GM12878 (cell line): ENCODE data around the gene DLAT. TPM values are rescaled to one million over a fixed set of nuclear protein-coding genes. Genes with fewer than 3 reads are reported as not detected.

Experiments used
- ATAC-seq: fragments of 200-7000 bp; cut with Tn5 transposase; 3 replicates; pipeline ENCODE4 v1.9.1; 2020; ENCODE audit warnings: mild to moderate bottlenecking, moderate library complexity
- BruUV-seq: library from RNA; stranded (reverse); fragments of 400-500 nt; replicated peaks from 2 replicates; lab custom pipeline; 2021; lab: Mats Ljungman, UMichigan
- CTCF ChIA-PET: fragments of 300-600 bp; sonication (Branson Sonifier 250); formaldehyde crosslinking; extraction: SDS; loops from one replicate; lab custom pipeline; 2021; ENCODE audit warnings: inconsistent platforms; lab: Yijun Ruan, JAX
- POLR2A ChIA-PET: fragments of 350-600 bp; formaldehyde crosslinking; extraction: SDS; loops from one replicate; lab custom pipeline; 2021; ENCODE audit warnings: inconsistent platforms; lab: Charles Lee
- RAD21 ChIA-PET: fragments of 300-600 bp; sonication (Branson Sonifier 250); formaldehyde crosslinking; loops from one replicate; lab custom pipeline; 2023; ENCODE audit warnings: antibody characterized with exemption; ENCODE audit not compliant: unreplicated experiment; lab: Charles Lee
- SMC1A ChIA-PET: fragments of 300-600 bp; sonication (Branson Sonifier 250); formaldehyde crosslinking; loops from one replicate; lab custom pipeline; 2023; ENCODE audit not compliant: unreplicated experiment, uncharacterized antibody; lab: Charles Lee
- DNase-seq: peaks from one replicate; pipeline ENCODE4 v3.0.0-alpha.2; 2011; ENCODE audit warnings: low read depth, low spot score
- FAIRE-seq: peaks from 3 replicates; lab custom pipeline; 2011; peaks lifted over from hg19 to GRCh38; lab: Jason Lieb, UNC
- H2AFZ ChIP-seq: 2 replicates; pipeline ENCODE4 v1.6.0; 2011; ENCODE audit warnings: low read depth, low read length, control low read depth; ENCODE audit not compliant: control insufficient read depth
- H3K27ac ChIP-seq: 2 replicates; pipeline ENCODE4 v1.5.1; 2011; ENCODE audit warnings: control low read depth; ENCODE audit not compliant: control insufficient read depth, insufficient read depth
- H3K27me3 ChIP-seq, 2 experiments: replicated peaks in 1 of 2; 2 replicates each; pipeline versions ENCODE4 v1.6.0 to v1.6.1; 2011; ENCODE audit warnings: low read length in 1 of 2; ENCODE audit not compliant: control insufficient read depth in 2 of 2, insufficient read depth in 2 of 2
- H3K36me3 ChIP-seq, 2 experiments: 2 replicates each; pipeline ENCODE4 v1.5.1; 2011; ENCODE audit warnings: low read length in 1 of 2; ENCODE audit not compliant: control insufficient read depth in 2 of 2, insufficient read depth in 2 of 2
- H3K4me1 ChIP-seq: 2 replicates; pipeline ENCODE4 v1.6.1; 2011; ENCODE audit warnings: mild to moderate bottlenecking, low read length, moderate library complexity, mixed read lengths; ENCODE audit not compliant: control insufficient read depth, insufficient read depth
- H3K4me2 ChIP-seq: 2 replicates; pipeline ENCODE4 v1.6.0; 2011; ENCODE audit warnings: control low read depth; ENCODE audit not compliant: control insufficient read depth, insufficient read depth
- H3K4me3 ChIP-seq: fragments of 200-600 bp; sonication (generic); 2 replicates; pipeline ENCODE4 v1.5.1; 2016
- H3K79me2 ChIP-seq: 2 replicates; pipeline ENCODE4 v1.6.0; 2011; ENCODE audit warnings: low read length; ENCODE audit not compliant: control insufficient read depth, insufficient read depth
- H3K9ac ChIP-seq: 2 replicates; pipeline ENCODE4 v1.8.0; 2011; ENCODE audit warnings: low read length, control low read depth, mixed read lengths; ENCODE audit not compliant: control insufficient read depth, insufficient read depth
- H3K9me3 ChIP-seq: replicated peaks from 3 replicates; pipeline ENCODE4 v1.5.1; 2011; ENCODE audit warnings: mild to moderate bottlenecking, low read length; ENCODE audit not compliant: control insufficient read depth, insufficient read depth
- H4K20me1 ChIP-seq: 2 replicates; pipeline ENCODE4 v1.6.0; 2011; ENCODE audit not compliant: control insufficient read depth, insufficient read depth
- ATF7 ChIP-seq: fragments of 450-650 bp; IDR thresholded peaks from 2 replicates; pipeline ENCODE4 v1.6.1; 2016; ENCODE audit warnings: low read depth, mild to moderate bottlenecking
- HCFC1 ChIP-seq: fragments of 150-350 bp; IDR thresholded peaks from 2 replicates; pipeline ENCODE4 v1.6.1; 2014; ENCODE audit warnings: low read length
- HDGF ChIP-seq: fragments of 450-650 bp; IDR thresholded peaks from 2 replicates; pipeline ENCODE4 v1.6.1; 2016; ENCODE audit warnings: antibody characterized with exemption
- JUND ChIP-seq: IDR thresholded peaks from 2 replicates; pipeline ENCODE4 v1.6.1; 2012; ENCODE audit warnings: low read depth, mild to moderate bottlenecking, low read length, improper control_type of control experiment, moderate library complexity
- MEF2B ChIP-seq: fragments of 450-650 bp; IDR thresholded peaks from 2 replicates; pipeline ENCODE4 v1.6.1; 2018; ENCODE audit warnings: mild to moderate bottlenecking, moderate library complexity; ENCODE audit not compliant: partially characterized antibody, poor library complexity, severe bottlenecking
- NBN ChIP-seq: fragments of 450-650 bp; IDR thresholded peaks from 2 replicates; pipeline ENCODE4 v1.6.1; 2016
- NFXL1 ChIP-seq: fragments of 450-650 bp; IDR thresholded peaks from 2 replicates; pipeline ENCODE4 v1.6.1; 2017; ENCODE audit warnings: antibody characterized with exemption, mild to moderate bottlenecking, borderline replicate concordance
- NFYB ChIP-seq: IDR thresholded peaks from 2 replicates; pipeline ENCODE4 v1.6.1; 2011; ENCODE audit warnings: low read depth, mild to moderate bottlenecking, low read length, improper control_type of control experiment, moderate library complexity; ENCODE audit not compliant: insufficient read depth
- PKNOX1 ChIP-seq: fragments of 450-650 bp; IDR thresholded peaks from 2 replicates; pipeline ENCODE4 v1.6.1; 2016; ENCODE audit warnings: mild to moderate bottlenecking
- POLR2AphosphoS2 ChIP-seq: IDR thresholded peaks from 2 replicates; pipeline ENCODE4 v1.6.1; 2011; ENCODE audit warnings: low read depth, mild to moderate bottlenecking, low read length, improper control_type of control experiment, moderate library complexity
- STAT1 ChIP-seq: fragments of 450-650 bp; conservative IDR thresholded peaks from 2 replicates; pipeline ENCODE4 v1.6.1; 2014; ENCODE audit warnings: antibody characterized with exemption, mild to moderate bottlenecking
- TAF1 ChIP-seq: IDR thresholded peaks from 2 replicates; pipeline ENCODE4 v1.6.1; 2011; ENCODE audit warnings: mild to moderate bottlenecking, low read depth, low read length, borderline replicate concordance
- USF2 ChIP-seq: IDR thresholded peaks from 2 replicates; pipeline ENCODE4 v1.6.1; 2011; ENCODE audit warnings: low read depth, low read length, improper control_type of control experiment, borderline replicate concordance
- WGBS: methylation state at CpG from one replicate; pipeline ENCODE4 v1.1.6; 2016; ENCODE audit warnings: low lambda C conversion rate; ENCODE audit not compliant: insufficient replicate concordance, insufficient coverage; ENCODE audit errors: missing lambda C conversion rate; 5-methylcytosine and 5-hydroxymethylcytosine counted together
- in situ Hi-C: fragments of 300-500 bp; cut with MboI; formaldehyde crosslinking; loops from 9 replicates; pipeline ENCODE4 v1.14.3; 2018; ENCODE audit warnings: mixed read lengths
- intact Hi-C: fragments of 100-400 bp; cut with micrococcal nuclease; formaldehyde crosslinking; loops from one replicate; pipeline ENCODE4 v1.14.2; 2022; ENCODE audit not compliant: unreplicated experiment
- polyA plus RNA-seq, 11 experiments: library from polyadenylated mRNA; depleted of rRNA in 4 of 11; unstranded in 6 of 11; stranded (reverse) in 5 of 11; fragments of >200 nt; fragmentation: Nextera tagmentation in 4 of 11; fragmentation: Illumina TruSeq in 1 of 11; extraction: Ambion mirVana in 4 of 11; extraction: Trizol in 1 of 11; gene quantifications; 1 replicate in 1 of 11; 2 replicates in 10 of 11; pipeline versions ENCODE4 v1.2.1 to v1.2.3, GENCODE V29; 2011 to 2016; ENCODE audit warnings: inconsistent platforms in 2 of 11, missing spikeins in 2 of 11, low read depth in 1 of 11
- total RNA-seq, 4 experiments: library from RNA; depleted of rRNA in 3 of 4; stranded (reverse); fragments of >200 nt in 3 of 4; fragmentation: Illumina TruSeq in 1 of 4; extraction: Trizol in 1 of 4; gene quantifications; 2 replicates each; pipeline versions ENCODE4 v1.2.1 to v1.2.3, GENCODE V29; 2013 to 2021
- TF ChIP-seq, protein P1 (sequence below): fragments of 450-650 bp; IDR thresholded peaks from 2 replicates; pipeline ENCODE4 v1.6.1; 2016; ENCODE audit warnings: mild to moderate bottlenecking
- TF ChIP-seq, protein P2 (sequence below): fragments of 150-350 bp; IDR thresholded peaks from 2 replicates; pipeline ENCODE4 v1.6.1; 2014; ENCODE audit warnings: mild to moderate bottlenecking, low read depth, low read length
- TF ChIP-seq, protein P3 (sequence below): IDR thresholded peaks from 2 replicates; pipeline ENCODE4 v1.6.1; 2012; ENCODE audit warnings: low read length, inconsistent platforms

The DLAT gene
- total and polyA plus RNA-seq, 10 of the 15 experiments (the other 5 are each of a cell fraction or from before 2014, with no cell fraction given), result 16.5 to 79.9 (median 43.8) TPM

DNA sequence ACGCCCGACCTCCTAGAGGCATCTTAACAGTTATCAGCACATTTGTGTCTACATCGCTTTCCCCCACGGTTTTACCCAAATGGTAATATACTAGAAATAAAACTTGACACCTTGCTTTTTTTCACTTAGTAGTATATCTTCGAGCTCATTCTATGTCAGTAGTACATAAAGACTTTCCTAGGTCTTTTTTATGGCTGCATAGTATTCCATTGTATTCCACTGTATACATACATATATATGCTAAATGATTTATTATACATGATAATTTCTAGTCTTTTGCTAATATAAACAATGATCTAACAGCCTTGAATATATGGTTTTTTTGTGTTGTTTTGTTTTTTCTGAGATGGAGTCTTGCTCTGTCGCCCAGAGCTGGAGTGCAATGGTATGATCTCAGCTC is 34.8 kb upstream of the DLAT start:
- BruUV-seq, result no TSS peak
- CTCF ChIA-PET, result interaction anchor here (0.7 to 1.1 kb wide), 3 partner anchors 57 to 1623 kb away, joined by 3 to 6 read pairs (median 4); no protein-coding TSS in a partner anchor
- Histone ChIP-seq H3K9ac (no peak overlapping the region), H2AFZ (no peak overlapping the region), H3K4me2 (no peak overlapping the region), H3K27me3 (no peaks in the 10 kb centered on the region), H3K9me3 (no peaks in the 10 kb centered on the region), H4K20me1 (no peaks in the 10 kb centered on the region), H3K79me2 (no peaks in the 10 kb centered on the region), H3K27ac (no peak overlapping the region), H3K4me1 (no peaks in the 10 kb centered on the region), H3K36me3 (no peaks in the 10 kb centered on the region), H3K4me3 (no peak overlapping the region)
- RAD21 ChIA-PET, result no interaction called here
- ATAC-seq (no peak), DNase-seq (no peak), FAIRE-seq (no peak)
- 80% methylated on average over 6 of the region's 6 CpGs for WGBS
- POLR2A ChIA-PET, result no interaction called here
- intact Hi-C loops, result no loop called here
- in situ Hi-C loops, result no loop called here
- SMC1A ChIA-PET, result interaction anchor here (0.6 kb wide), 1 partner anchor 91 kb away, joined by 3 read pairs; no protein-coding TSS in a partner anchor
- no peak for TF ChIP-seq PKNOX1
- no peak for TF ChIP-seq HDGF
- TF ChIP-seq NFYB, result no peak
- TF ChIP-seq, protein P1, sequence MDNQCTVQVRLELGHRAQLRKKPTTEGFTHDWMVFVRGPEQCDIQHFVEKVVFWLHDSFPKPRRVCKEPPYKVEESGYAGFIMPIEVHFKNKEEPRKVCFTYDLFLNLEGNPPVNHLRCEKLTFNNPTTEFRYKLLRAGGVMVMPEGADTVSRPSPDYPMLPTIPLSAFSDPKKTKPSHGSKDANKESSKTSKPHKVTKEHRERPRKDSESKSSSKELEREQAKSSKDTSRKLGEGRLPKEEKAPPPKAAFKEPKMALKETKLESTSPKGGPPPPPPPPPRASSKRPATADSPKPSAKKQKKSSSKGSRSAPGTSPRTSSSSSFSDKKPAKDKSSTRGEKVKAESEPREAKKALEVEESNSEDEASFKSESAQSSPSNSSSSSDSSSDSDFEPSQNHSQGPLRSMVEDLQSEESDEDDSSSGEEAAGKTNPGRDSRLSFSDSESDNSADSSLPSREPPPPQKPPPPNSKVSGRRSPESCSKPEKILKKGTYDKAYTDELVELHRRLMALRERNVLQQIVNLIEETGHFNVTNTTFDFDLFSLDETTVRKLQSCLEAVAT, result no peak
- no peak for TF ChIP-seq NFXL1
- TF ChIP-seq USF2, result no peak
- no peak for TF ChIP-seq POLR2AphosphoS2
- TF ChIP-seq MEF2B, result no peak
- TF ChIP-seq NBN, result no peak
- no peak for TF ChIP-seq HCFC1
- TF ChIP-seq TAF1, result no peak
- no peak for TF ChIP-seq ATF7
- TF ChIP-seq, protein P2, sequence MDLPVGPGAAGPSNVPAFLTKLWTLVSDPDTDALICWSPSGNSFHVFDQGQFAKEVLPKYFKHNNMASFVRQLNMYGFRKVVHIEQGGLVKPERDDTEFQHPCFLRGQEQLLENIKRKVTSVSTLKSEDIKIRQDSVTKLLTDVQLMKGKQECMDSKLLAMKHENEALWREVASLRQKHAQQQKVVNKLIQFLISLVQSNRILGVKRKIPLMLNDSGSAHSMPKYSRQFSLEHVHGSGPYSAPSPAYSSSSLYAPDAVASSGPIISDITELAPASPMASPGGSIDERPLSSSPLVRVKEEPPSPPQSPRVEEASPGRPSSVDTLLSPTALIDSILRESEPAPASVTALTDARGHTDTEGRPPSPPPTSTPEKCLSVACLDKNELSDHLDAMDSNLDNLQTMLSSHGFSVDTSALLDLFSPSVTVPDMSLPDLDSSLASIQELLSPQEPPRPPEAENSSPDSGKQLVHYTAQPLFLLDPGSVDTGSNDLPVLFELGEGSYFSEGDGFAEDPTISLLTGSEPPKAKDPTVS, result no peak
- no peak for TF ChIP-seq JUND
- TF ChIP-seq, protein P3, sequence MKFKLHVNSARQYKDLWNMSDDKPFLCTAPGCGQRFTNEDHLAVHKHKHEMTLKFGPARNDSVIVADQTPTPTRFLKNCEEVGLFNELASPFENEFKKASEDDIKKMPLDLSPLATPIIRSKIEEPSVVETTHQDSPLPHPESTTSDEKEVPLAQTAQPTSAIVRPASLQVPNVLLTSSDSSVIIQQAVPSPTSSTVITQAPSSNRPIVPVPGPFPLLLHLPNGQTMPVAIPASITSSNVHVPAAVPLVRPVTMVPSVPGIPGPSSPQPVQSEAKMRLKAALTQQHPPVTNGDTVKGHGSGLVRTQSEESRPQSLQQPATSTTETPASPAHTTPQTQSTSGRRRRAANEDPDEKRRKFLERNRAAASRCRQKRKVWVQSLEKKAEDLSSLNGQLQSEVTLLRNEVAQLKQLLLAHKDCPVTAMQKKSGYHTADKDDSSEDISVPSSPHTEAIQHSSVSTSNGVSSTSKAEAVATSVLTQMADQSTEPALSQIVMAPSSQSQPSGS, result no peak
- TF ChIP-seq STAT1, result no peak
